Astrocyte of the spinal cord (primary cell): ENCODE results near the gene RAB6C.
"Not testable (repeated sequence)": the region's sequence is repeated elsewhere in the genome, so short reads cannot be mapped to it uniquely, and the experiment has no call there.

Experiments
- DNase-seq: peaks from one replicate; pipeline ENCODE4 v3.0.0; 2011; ENCODE audit warnings: low read depth, low spot score
- H3K4me3 ChIP-seq: 2 replicates; pipeline ENCODE4 v1.5.1; 2011; ENCODE audit warnings: low read depth, mild to moderate bottlenecking, low read length, moderate library complexity
- CTCF ChIP-seq: IDR thresholded peaks from 2 replicates; pipeline ENCODE4 v1.5.1; 2012; ENCODE audit warnings: low read depth, mild to moderate bottlenecking, low read length, inconsistent platforms
- in situ Hi-C: cut with HindIII; loops from 2 replicates; pipeline ENCODE4 v1.10.0; 2017; ENCODE audit warnings: low sequenced_read_pairs

The RAB6C gene

GRCh38 chr2:129984426-129984825 is 5.0 kb downstream of the RAB6C start:
- H3K4me3 ChIP-seq, result no peak overlapping the region
- TF ChIP-seq CTCF, result no peak
- no peak for DNase-seq
- in situ Hi-C loops, result no loop called here

- H3K4me3 ChIP-seq, in situ Hi-C loops, DNase-seq: not testable (repeated sequence)
These were observed 13.0 kb downstream of the RAB6C start for GRCh38 chr2:129992415-129993006.

- DNase-seq, H3K4me3 ChIP-seq, in situ Hi-C loops: not testable (repeated sequence)
These were observed 13.7 kb downstream of the RAB6C start for GRCh38 chr2:129993151-129993550.

- in situ Hi-C loops, H3K4me3 ChIP-seq, DNase-seq: not testable (repeated sequence)
These were observed 17.3 kb downstream of the RAB6C start for GRCh38 chr2:129996657-129997237.

GRCh38 chr2:129998771-129999170 is 19.3 kb downstream of the RAB6C start:
- H3K4me3 ChIP-seq, DNase-seq, in situ Hi-C loops: not testable (repeated sequence)

- in situ Hi-C loops, H3K4me3 ChIP-seq, DNase-seq: not testable (repeated sequence)
These were observed 26.4 kb downstream of the RAB6C start for GRCh38 chr2:130005862-130006261.

GRCh38 chr2:130016701-130017100 is 37.2 kb downstream of the RAB6C start:
- H3K4me3 ChIP-seq, in situ Hi-C loops, DNase-seq: not testable (repeated sequence)

- no peak for TF ChIP-seq CTCF
- no peak for DNase-seq
- in situ Hi-C loops, result no loop called here
- no peak overlapping the region for H3K4me3 ChIP-seq
These were observed 39.9 kb downstream of the RAB6C start for GRCh38 chr2:130019402-130019801.

GRCh38 chr2:130020069-130020468 is 40.6 kb downstream of the RAB6C start:
- DNase-seq, H3K4me3 ChIP-seq, in situ Hi-C loops: not testable (repeated sequence)

GRCh38 chr2:130025931-130026330 is 46.5 kb downstream of the RAB6C start:
- in situ Hi-C loops, H3K4me3 ChIP-seq, DNase-seq: not testable (repeated sequence)
